IPS DF 6.9 (cell line): Measurements from ENCODE around the gene CA10.

Experiments used
- DNase-seq: peaks from one replicate; pipeline ENCODE4 v3.0.0-alpha.2; 2013; ENCODE audit warnings: low read depth, low spot score
- H3K27ac ChIP-seq: one replicate; pipeline ENCODE4 v1.5.1; 2013; ENCODE audit warnings: low read length, control low read depth
- H3K27me3 ChIP-seq: 2 replicates; pipeline ENCODE4 v1.6.1; 2013; ENCODE audit warnings: mild to moderate bottlenecking, low read length; ENCODE audit not compliant: control insufficient read depth, insufficient read depth
- H3K36me3 ChIP-seq: 2 replicates; pipeline ENCODE4 v1.6.1; 2013; ENCODE audit warnings: low read length; ENCODE audit not compliant: control insufficient read depth, insufficient read depth
- H3K4me1 ChIP-seq: 2 replicates; pipeline ENCODE4 v1.6.1; 2013; ENCODE audit warnings: low read length; ENCODE audit not compliant: control insufficient read depth, insufficient read depth
- H3K4me3 ChIP-seq: 2 replicates; pipeline ENCODE4 v1.5.1; 2013; ENCODE audit warnings: mild to moderate bottlenecking, low read length
- H3K9me3 ChIP-seq: 2 replicates; pipeline ENCODE4 v1.6.1; 2013; ENCODE audit warnings: low read length, inconsistent platforms; ENCODE audit not compliant: control insufficient read depth, insufficient read depth
- WGBS: extraction: QIAGEN DNeasy Blood & Tissue Kit; methylation state at CpG from one replicate; pipeline ENCODE4 v1.1.7; 2013; ENCODE audit warnings: mixed read lengths, missing lambda C conversion rate; ENCODE audit not compliant: insufficient read length, insufficient coverage; 5-methylcytosine and 5-hydroxymethylcytosine counted together

The CA10 gene

DNA sequence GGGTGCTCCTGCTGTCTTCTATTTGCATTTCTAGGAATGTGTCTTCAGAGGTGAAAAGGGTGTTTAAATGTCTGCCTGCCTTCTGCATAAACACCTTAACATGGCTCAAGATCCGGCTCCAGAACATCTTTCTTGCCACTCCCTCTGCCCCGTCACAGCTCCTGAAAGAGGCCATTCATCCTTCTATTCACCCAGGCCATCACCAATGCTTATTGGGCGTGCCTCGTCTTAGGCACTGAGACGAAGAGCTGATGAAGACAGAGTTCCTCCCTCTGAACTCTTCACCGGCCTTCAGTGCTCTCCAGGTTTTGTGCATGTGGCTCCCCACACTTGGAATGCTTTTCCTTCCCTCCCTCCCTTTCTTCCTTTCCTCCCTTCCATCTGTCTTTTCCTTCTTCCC, 511.4 kb downstream of the CA10 start:
- Histone ChIP-seq H3K4me3 (no peak overlapping the region), H3K9me3 (no peaks in the 10 kb centered on the region), H3K27me3 (no peaks in the 10 kb centered on the region), H3K36me3 (no peaks in the 10 kb centered on the region), H3K4me1 (peaks cover 6% of the 10 kb centered on the region), H3K27ac (no peak overlapping the region)
- no CpG with 5 or more reads among the region's 6 CpGs for WGBS
- DNase-seq: no peak

DNA sequence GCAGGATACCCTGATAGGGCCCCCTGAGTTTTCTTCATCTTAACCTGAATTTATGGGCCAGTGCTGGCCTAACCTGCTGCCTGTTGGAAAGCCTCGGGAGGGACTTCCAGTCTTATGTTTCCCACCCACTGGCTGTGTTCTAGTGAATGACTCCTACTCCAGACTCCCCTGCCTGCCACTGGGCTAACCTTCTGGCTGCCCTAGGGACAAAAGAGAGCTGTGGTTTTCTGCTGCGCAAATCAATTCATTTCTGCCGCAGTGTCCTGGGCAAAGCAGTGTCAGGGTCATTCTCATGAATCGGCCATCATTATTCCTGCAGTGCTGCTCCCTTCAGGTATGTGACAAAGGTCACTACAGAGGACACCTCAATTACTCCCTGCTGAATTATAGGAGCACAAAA, 512.0 kb downstream of the CA10 start:
- no peaks in the 10 kb centered on the region for H3K36me3 ChIP-seq
- no CpG with 5 or more reads among the region's 4 CpGs for WGBS
- no peak overlapping the region for H3K4me3 ChIP-seq
- no peak overlapping the region for H3K27ac ChIP-seq
- H3K27me3 ChIP-seq: no peaks in the 10 kb centered on the region
- no peaks in the 10 kb centered on the region for H3K9me3 ChIP-seq
- no peak for DNase-seq
- peaks cover 6% of the 10 kb centered on the region for H3K4me1 ChIP-seq

DNA sequence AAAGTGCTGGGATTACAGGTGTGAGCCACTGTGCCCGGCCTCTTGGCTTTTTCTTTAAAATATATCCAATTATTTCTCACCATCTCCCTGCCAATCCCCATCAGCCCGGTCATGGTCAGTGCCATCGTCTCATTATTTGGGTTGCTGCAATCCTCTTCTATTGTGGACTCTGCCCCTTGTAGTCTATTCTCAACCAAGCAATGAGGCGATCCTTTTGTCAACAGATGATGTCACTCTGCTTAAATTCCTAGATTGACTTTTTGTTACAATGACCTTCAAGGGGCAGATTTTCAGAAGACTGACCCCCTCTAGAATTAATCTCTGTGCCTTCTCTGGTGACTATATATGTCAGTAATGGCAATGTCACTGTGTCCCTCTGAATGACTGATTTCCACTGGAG, 513.5 kb downstream of the CA10 start:
- no CpG with 5 or more reads among the region's 4 CpGs for WGBS
- no peak overlapping the region for H3K4me3 ChIP-seq

DNA sequence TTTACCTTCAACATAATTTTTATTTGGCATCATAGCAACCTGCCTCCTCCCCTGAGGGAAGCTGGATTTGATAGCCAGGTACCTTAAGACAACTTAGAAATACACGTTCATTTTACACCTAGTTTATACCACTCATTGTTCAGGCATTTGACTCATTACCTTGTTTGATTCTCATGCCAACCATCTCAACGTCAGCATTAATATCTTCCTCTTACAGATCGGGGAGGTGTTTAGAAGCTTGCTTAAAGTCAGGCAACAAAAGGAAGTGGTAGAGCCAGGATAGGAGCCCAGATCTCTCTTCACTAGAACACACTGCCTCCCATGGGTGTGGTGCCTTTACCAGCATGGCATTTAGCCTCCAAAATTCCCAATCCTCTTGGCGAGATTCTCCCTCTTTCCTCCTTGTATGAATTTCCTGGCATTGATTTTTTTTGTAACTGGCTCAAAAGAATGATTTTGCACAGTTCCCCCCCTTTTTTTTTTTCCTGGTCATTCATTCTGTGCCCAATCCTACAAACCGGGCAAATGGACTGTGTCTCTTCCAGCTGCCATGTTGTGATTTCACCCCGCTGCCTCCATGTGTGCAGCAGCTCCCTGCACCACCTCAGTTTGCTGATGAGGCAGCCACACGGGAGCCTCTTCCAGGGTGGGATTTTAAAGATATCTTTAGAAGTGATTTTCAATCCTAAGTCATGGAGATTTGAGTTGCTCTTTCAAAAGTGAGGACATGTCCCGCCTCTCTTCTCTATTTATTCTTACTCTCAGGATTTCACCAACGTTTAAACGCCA, 514.6 kb downstream of the CA10 start:
- DNase-seq: no peak
- Histone ChIP-seq H3K36me3 (no peaks in the 10 kb centered on the region), H3K27me3 (no peaks in the 10 kb centered on the region), H3K27ac (no peak overlapping the region), H3K4me3 (no peak overlapping the region), H3K4me1 (peaks cover 9% of the 10 kb centered on the region), H3K9me3 (no peaks in the 10 kb centered on the region)
- no CpG with 5 or more reads among the region's 10 CpGs for WGBS

More for the DNA sequence above, 513.5 kb downstream of the CA10 start:
- H3K4me1 ChIP-seq: peaks cover 6% of the 10 kb centered on the region
- no peaks in the 10 kb centered on the region for H3K36me3 ChIP-seq
- no peak for DNase-seq
- no peak overlapping the region for H3K27ac ChIP-seq
- H3K27me3 ChIP-seq: no peaks in the 10 kb centered on the region
- no peaks in the 10 kb centered on the region for H3K9me3 ChIP-seq

DNA sequence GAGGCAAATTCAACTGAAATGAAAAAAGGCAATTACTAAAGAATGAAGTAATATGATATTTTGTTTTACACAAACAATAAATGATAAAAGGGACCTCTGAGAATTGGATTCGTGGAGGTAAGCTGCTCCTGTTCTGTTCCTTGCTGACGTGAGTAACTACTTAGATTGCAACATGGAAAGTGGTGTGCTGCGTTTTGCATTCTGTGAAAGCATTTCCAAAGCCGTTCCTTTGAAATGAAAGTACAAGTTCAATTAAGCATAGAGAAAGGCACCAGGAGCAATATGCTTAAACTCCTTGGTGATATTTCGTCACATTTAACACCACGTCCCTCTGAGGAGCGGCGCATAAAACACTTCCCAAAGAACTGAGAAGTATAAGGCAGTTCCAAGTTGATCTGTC, 516.5 kb downstream of the CA10 start:
- no peaks in the 10 kb centered on the region for H3K9me3 ChIP-seq
- no peak overlapping the region for H3K27ac ChIP-seq
- no peak overlapping the region for H3K4me3 ChIP-seq
- no peak for DNase-seq
- H3K36me3 ChIP-seq: no peaks in the 10 kb centered on the region
- no CpG with 5 or more reads among the region's 8 CpGs for WGBS
- peaks cover 10% of the 10 kb centered on the region for H3K4me1 ChIP-seq
- no peaks in the 10 kb centered on the region for H3K27me3 ChIP-seq

DNA sequence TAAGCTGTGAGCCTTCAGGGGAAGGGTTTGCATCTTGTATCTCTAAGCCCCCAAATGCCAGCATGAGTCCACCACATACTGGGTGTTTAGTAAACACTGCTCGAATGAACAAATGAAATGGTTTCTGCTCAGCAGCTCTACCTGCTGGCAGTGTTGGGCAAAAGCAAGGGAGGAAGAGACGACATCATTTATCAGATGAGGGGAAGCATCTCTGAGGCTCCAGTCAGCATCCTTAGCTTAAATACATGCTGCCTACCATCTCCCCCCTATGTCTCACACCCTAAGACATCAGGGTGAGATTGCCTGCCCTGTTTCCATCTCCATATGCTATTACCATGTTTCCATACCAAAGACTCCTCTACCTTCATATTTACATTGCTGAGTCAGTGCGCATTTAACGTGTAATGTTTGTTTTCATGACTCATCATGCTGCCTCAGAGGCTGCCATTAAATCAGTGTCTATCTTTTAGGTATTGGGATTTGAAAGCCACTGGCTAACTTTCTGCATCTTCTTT, 518.3 kb downstream of the CA10 start:
- WGBS: no CpG with 5 or more reads among the region's 4 CpGs
- no peaks in the 10 kb centered on the region for H3K36me3 ChIP-seq
- H3K4me1 ChIP-seq: peaks cover 6% of the 10 kb centered on the region; the same call in 1 of the 2 replicates
- H3K27me3 ChIP-seq: no peaks in the 10 kb centered on the region
- H3K4me3 ChIP-seq: no peak overlapping the region
- no peak overlapping the region for H3K27ac ChIP-seq
- H3K9me3 ChIP-seq: no peaks in the 10 kb centered on the region
- peak; percentile 35 for DNase-seq

DNA sequence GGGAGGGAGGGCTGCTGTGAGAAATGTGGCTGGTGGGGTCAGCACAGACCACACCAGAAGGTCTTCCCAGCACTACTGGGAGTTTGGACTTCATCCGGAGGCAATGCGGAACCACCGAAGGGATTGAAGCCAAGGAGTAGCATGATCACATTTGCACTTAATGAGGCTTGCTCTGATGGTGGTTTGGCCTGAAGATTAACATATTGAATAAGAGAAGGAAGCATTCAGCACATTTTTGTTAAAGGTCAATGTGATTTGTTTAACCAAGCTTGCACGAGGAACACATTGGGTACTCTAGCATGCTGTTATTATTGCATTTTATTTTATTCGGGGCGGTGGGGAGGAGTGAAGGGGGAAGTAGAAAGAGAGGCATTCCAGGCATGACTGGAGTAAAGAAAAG, 519.5 kb downstream of the CA10 start:
- whole genome bisulfite sequencing: no CpG with 5 or more reads among the region's 6 CpGs
- no peaks in the 10 kb centered on the region for H3K27me3 ChIP-seq
- DNase-seq: no peak
- H3K36me3 ChIP-seq: no peaks in the 10 kb centered on the region
- no peak overlapping the region for H3K27ac ChIP-seq
- H3K9me3 ChIP-seq: no peaks in the 10 kb centered on the region
- H3K4me1 ChIP-seq: peaks cover 6% of the 10 kb centered on the region; the same call in 1 of the 2 replicates
- no peak overlapping the region for H3K4me3 ChIP-seq

DNA sequence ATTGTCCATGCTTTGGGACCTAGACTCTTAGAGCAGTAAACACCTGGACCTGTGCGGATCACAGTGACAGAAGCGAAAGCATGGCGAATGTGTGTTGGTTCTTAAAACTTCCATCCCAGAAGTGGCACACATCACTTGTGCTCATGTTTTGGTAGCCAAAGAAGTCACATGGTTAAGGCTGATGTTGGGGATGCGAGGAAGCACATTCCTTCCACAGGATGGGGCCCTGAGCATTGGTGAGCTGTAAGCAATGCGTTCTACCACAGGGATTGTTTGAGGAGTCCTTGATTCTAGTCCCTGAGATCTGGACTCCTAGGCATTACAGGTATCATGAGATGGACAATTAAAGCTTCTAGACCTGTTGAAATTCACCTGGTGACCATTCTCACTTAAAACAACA, 522.2 kb downstream of the CA10 start:
- Histone ChIP-seq H3K36me3 (no peaks in the 10 kb centered on the region), H3K4me1 (peaks cover 6% of the 10 kb centered on the region; the same call in 1 of the 2 replicates), H3K4me3 (no peak overlapping the region), H3K9me3 (no peaks in the 10 kb centered on the region), H3K27me3 (no peaks in the 10 kb centered on the region), H3K27ac (no peak overlapping the region)
- peak; percentile 31 for DNase-seq
- no CpG with 5 or more reads among the region's 5 CpGs for WGBS

DNA sequence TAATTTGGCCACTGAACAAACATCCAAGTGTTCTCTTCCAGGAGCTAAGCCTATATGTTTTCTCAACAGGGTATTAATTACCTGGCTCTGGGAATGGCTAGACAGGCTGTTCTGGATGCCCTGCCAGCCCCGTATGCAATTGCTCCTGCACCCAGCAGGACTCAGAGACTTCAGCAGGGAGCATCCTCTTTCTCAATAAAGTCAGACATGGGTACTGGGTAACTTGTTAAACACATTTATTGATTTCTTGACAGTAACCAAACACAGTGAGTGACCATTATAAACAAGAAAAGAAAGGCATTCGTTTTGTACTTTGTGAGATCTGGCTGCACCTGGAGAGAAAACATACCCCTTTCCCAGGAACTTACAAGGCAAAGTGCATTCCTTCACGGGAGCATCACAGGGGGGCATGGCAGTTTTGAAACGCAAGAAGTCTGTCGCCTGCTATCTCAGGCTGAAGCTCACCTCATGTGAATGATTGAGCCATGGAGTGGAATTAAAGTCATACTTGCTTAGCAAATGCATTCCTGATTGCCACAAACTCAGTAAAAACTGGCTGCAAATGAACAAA, 528.3 kb downstream of the CA10 start:
- Histone ChIP-seq H3K27ac (no peak overlapping the region), H3K4me1 (no peaks in the 10 kb centered on the region), H3K27me3 (no peaks in the 10 kb centered on the region), H3K4me3 (no peak overlapping the region), H3K36me3 (no peaks in the 10 kb centered on the region), H3K9me3 (no peaks in the 10 kb centered on the region)
- no CpG with 5 or more reads among the region's 5 CpGs for WGBS
- DNase-seq: no peak

DNA sequence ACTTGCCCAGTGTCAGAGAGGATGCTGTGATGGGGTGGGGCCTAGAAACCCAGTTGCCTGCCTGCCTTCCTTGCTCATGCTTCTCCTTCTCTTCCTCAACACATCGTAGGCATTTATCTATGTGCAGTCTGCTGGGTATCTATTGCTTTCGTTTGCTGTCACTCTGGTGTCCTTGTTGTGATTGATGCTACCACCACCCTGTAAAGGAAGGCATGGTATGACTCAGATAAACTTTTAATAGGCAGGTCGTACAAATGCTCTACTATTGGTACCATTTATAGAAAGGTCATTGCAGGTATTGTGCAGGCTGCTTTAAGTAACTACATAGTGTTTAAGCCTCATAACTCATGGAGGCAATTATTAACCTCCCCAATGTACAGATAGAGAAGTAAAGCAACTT, 529.3 kb downstream of the CA10 start:
- no peaks in the 10 kb centered on the region for H3K27me3 ChIP-seq
- DNase-seq: no peak
- H3K9me3 ChIP-seq: no peaks in the 10 kb centered on the region
- H3K4me1 ChIP-seq: no peaks in the 10 kb centered on the region
- no peaks in the 10 kb centered on the region for H3K36me3 ChIP-seq
- WGBS: no CpG with 5 or more reads among the region's 3 CpGs
- no peak overlapping the region for H3K4me3 ChIP-seq
- H3K27ac ChIP-seq: no peak overlapping the region
